ENCODE results near the gene RASGRP3. TPM values are rescaled to one million over a fixed set of nuclear protein-coding genes. Genes with fewer than 3 reads are reported as not detected.
A peak's percentile ranks its signal among the peaks of the same experiment; 100 is the strongest.

The RASGRP3 gene
- total RNA-seq, 4 donors from 2014 or later: 2.6 to 42.7 (median 8.6) TPM

GRCh38 chr2:33577084-33577483 lies 100.6 kb downstream of the RASGRP3 start:
- no peak for DNase-seq
- no peak overlapping the region for H3K4me3 ChIP-seq
- intact Hi-C loops (cut with DNase I; ENCODE audit: low total_unique reads): no loop called here
- no peaks in the 10 kb centered on the region for H3K27me3 ChIP-seq
- H3K36me3 ChIP-seq: no peaks in the 10 kb centered on the region
- no peak overlapping the region for H3K27ac ChIP-seq
- TF ChIP-seq, protein P1, sequence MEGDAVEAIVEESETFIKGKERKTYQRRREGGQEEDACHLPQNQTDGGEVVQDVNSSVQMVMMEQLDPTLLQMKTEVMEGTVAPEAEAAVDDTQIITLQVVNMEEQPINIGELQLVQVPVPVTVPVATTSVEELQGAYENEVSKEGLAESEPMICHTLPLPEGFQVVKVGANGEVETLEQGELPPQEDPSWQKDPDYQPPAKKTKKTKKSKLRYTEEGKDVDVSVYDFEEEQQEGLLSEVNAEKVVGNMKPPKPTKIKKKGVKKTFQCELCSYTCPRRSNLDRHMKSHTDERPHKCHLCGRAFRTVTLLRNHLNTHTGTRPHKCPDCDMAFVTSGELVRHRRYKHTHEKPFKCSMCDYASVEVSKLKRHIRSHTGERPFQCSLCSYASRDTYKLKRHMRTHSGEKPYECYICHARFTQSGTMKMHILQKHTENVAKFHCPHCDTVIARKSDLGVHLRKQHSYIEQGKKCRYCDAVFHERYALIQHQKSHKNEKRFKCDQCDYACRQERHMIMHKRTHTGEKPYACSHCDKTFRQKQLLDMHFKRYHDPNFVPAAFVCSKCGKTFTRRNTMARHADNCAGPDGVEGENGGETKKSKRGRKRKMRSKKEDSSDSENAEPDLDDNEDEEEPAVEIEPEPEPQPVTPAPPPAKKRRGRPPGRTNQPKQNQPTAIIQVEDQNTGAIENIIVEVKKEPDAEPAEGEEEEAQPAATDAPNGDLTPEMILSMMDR (IDR thresholded peaks at IDR 0.05): no peak
- no peak for TF ChIP-seq POLR2A (IDR thresholded peaks at IDR 0.05)
- no peaks in the 10 kb centered on the region for H3K9me3 ChIP-seq
- H3K4me1 ChIP-seq: no peaks in the 10 kb centered on the region

- Histone ChIP-seq H3K9me3 (no peaks in the 10 kb centered on the region), H3K27me3 (no peaks in the 10 kb centered on the region), H3K27ac (no peak overlapping the region), H3K4me3 (no peak overlapping the region), H3K4me1 (no peaks in the 10 kb centered on the region), H3K36me3 (no peaks in the 10 kb centered on the region)
- intact Hi-C loops (cut with DNase I; ENCODE audit: low total_unique reads): no loop called here
- TF ChIP-seq, protein P1 (IDR thresholded peaks at IDR 0.05): no peak
- no peak for TF ChIP-seq POLR2A (IDR thresholded peaks at IDR 0.05)
- no peak for DNase-seq
Observed at GRCh38 chr2:33577668-33578067, 101.2 kb downstream of the RASGRP3 start.

GRCh38 chr2:33579227-33579626 lies 102.8 kb downstream of the RASGRP3 start:
- no peaks in the 10 kb centered on the region for H3K4me1 ChIP-seq
- no peaks in the 10 kb centered on the region for H3K9me3 ChIP-seq
- H3K27me3 ChIP-seq: no peaks in the 10 kb centered on the region
- no peaks in the 10 kb centered on the region for H3K36me3 ChIP-seq
- H3K4me3 ChIP-seq: no peak overlapping the region
- no peak overlapping the region for H3K27ac ChIP-seq
- intact Hi-C loops (cut with DNase I; ENCODE audit: low total_unique reads): no loop called here
- DNase-seq: no peak
- no peak for TF ChIP-seq POLR2A (IDR thresholded peaks at IDR 0.05)
- TF ChIP-seq, protein P1 (IDR thresholded peaks at IDR 0.05): no peak

DNA sequence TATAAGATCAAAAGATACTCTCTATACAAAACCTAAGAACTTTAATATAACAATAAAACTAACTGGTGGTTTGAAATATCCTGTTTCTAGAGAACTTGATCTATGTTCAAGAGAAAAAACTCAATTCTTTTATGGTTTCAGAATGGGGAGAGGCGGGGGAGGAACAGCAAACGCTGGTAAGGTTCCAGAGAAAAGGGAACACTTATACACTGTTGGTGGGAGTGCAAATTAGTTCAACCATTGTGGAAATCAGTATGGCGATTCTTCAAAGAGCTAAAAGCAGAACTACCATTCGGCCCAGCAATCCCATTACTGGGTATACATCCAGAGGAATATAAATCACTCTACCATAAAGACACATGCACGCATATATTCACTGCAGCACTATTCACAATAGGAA lies 105.4 kb downstream of the RASGRP3 start:
- TF ChIP-seq, protein P1 (IDR thresholded peaks at IDR 0.05): no peak
- no peak for TF ChIP-seq POLR2A (IDR thresholded peaks at IDR 0.05)
- DNase-seq: no peak
- intact Hi-C loops (cut with DNase I; ENCODE audit: low total_unique reads): loop anchor here (10.0 kb wide), 1 partner anchor 547 kb away; no protein-coding TSS in a partner anchor
- Histone ChIP-seq H3K4me3 (no peak overlapping the region), H3K27ac (peak overlapping the region in 1 of 2 donors; percentile 18), H3K36me3 (no peaks in the 10 kb centered on the region), H3K4me1 (no peaks in the 10 kb centered on the region), H3K9me3 (no peaks in the 10 kb centered on the region), H3K27me3 (no peaks in the 10 kb centered on the region)

- H3K4me3 ChIP-seq: no peak overlapping the region
- no peaks in the 10 kb centered on the region for H3K36me3 ChIP-seq
- intact Hi-C loops (cut with DNase I; ENCODE audit: low total_unique reads): loop anchor here (10.0 kb wide), 1 partner anchor 549 kb away; no protein-coding TSS in a partner anchor
- TF ChIP-seq, protein P1 (IDR thresholded peaks at IDR 0.05): peak; percentile 81 to 86 (median 84)
- no peak for TF ChIP-seq POLR2A (IDR thresholded peaks at IDR 0.05)
- H3K27me3 ChIP-seq: no peaks in the 10 kb centered on the region
- peak overlapping the region in 1 of 2 donors; percentile 25 for H3K27ac ChIP-seq
- DNase-seq: no peak
- no peaks in the 10 kb centered on the region for H3K9me3 ChIP-seq
- H3K4me1 ChIP-seq: no peaks in the 10 kb centered on the region
Observed at GRCh38 chr2:33583194-33583938, 106.9 kb downstream of the RASGRP3 start.

Data from uterus (tissue), 4 donors.